Endothelial cell of umbilical vein (primary cell): ENCODE results near the gene C1QBP.

Source experiments
- EZH2 ChIP-seq: IDR thresholded peaks from 2 replicates; pipeline ENCODE4 v1.6.1; 2012; ENCODE audit warnings: borderline replicate concordance, low read depth, mild to moderate bottlenecking, moderate library complexity, low read length, inconsistent platforms; ENCODE audit not compliant: severe bottlenecking
- FOS ChIP-seq: IDR thresholded peaks from 2 replicates; pipeline ENCODE4 v1.6.1; 2011; ENCODE audit warnings: mild to moderate bottlenecking, low read length, moderate library complexity, borderline replicate concordance; ENCODE audit not compliant: insufficient read depth
- GATA2 ChIP-seq: IDR thresholded peaks from 2 replicates; pipeline ENCODE4 v1.7.0; 2011; ENCODE audit warnings: low read depth, mild to moderate bottlenecking, moderate library complexity, mixed read lengths, low read length; ENCODE audit not compliant: insufficient read length, insufficient read depth
- MYC ChIP-seq: IDR thresholded peaks from one replicate; pipeline ENCODE4 v1.6.1; 2011; ENCODE audit warnings: mild to moderate bottlenecking, low read depth, low read length
- POLR2A ChIP-seq: IDR thresholded peaks from 2 replicates; pipeline ENCODE4 v1.6.1; 2012; ENCODE audit warnings: low read depth, mild to moderate bottlenecking, control low read depth, low read length
- POLR2AphosphoS5 ChIP-seq: IDR thresholded peaks from 2 replicates; pipeline ENCODE4 v1.6.1; 2012; ENCODE audit warnings: low read depth, mild to moderate bottlenecking, control low read depth, low read length, moderate library complexity; ENCODE audit not compliant: insufficient read depth
- TF ChIP-seq, protein P1 (sequence below): IDR thresholded peaks from 2 replicates; pipeline ENCODE4 v1.6.1; 2011; ENCODE audit not compliant: insufficient read depth, insufficient read length
- TF ChIP-seq, protein P2 (sequence below), 2 donors: IDR thresholded peaks; 1 replicate in 1 of 2; 2 replicates in 1 of 2; pipeline ENCODE4 v1.5.1; 2011; ENCODE audit warnings: low read length in 2 of 2, mild to moderate bottlenecking in 2 of 2, moderate library complexity in 2 of 2, control low read depth in 1 of 2, inconsistent platforms in 1 of 2, low read depth in 1 of 2; ENCODE audit not compliant: insufficient read depth in 1 of 2; ENCODE audit errors: extremely low read depth in 1 of 2

DNA sequence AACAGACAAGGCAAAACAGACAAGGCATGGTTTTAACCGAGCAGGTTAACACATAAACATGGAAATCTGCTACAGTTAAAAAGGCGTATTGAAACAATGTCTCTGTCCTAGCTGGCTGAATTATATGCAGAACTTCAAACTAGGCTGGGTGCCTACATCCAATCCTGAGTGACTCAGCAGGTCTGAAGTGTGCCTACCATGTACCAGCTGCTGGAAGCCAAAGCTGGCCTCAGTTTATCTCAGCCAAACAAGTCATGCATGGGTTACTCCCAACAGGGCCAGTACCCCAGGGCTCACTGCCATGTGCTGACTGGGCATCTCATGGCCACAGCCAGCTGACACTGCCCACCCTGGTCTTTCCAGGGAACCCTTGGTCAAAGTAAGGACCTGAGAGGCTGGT, 4.0 kb downstream of the C1QBP start:
- TF ChIP-seq, protein P1, sequence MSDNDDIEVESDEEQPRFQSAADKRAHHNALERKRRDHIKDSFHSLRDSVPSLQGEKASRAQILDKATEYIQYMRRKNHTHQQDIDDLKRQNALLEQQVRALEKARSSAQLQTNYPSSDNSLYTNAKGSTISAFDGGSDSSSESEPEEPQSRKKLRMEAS: no peak
- TF ChIP-seq POLR2A (no peak), EZH2 (no peak), POLR2AphosphoS5 (no peak), MYC (no peak), FOS (no peak), GATA2 (no peak)
- TF ChIP-seq, protein P2, sequence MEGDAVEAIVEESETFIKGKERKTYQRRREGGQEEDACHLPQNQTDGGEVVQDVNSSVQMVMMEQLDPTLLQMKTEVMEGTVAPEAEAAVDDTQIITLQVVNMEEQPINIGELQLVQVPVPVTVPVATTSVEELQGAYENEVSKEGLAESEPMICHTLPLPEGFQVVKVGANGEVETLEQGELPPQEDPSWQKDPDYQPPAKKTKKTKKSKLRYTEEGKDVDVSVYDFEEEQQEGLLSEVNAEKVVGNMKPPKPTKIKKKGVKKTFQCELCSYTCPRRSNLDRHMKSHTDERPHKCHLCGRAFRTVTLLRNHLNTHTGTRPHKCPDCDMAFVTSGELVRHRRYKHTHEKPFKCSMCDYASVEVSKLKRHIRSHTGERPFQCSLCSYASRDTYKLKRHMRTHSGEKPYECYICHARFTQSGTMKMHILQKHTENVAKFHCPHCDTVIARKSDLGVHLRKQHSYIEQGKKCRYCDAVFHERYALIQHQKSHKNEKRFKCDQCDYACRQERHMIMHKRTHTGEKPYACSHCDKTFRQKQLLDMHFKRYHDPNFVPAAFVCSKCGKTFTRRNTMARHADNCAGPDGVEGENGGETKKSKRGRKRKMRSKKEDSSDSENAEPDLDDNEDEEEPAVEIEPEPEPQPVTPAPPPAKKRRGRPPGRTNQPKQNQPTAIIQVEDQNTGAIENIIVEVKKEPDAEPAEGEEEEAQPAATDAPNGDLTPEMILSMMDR (IDR thresholded peaks at IDR 0.05; ENCODE audit: extremely low read depth in 1 of 2, insufficient read depth in 1 of 2, low read depth in 1 of 2, low read length in 2 of 2): no peak
